Nephron (organoid): Measurements from ENCODE around the gene SET.

Experiments used
- H3K27ac Mint-ChIP-seq, 3 experiments: 2 replicates each; pipeline ENCODE4 v1.8.0; 2020; ENCODE audit warnings: mixed read lengths in 3 of 3, mild to moderate bottlenecking in 2 of 3, moderate library complexity in 1 of 3
- H3K27me3 Mint-ChIP-seq: 2 replicates; pipeline ENCODE4 v1.8.0; 2021; ENCODE audit warnings: low read depth, mild to moderate bottlenecking, moderate library complexity, mixed read lengths
- H3K36me3 Mint-ChIP-seq: 2 replicates; pipeline ENCODE4 v1.8.0; 2020; ENCODE audit warnings: low read depth, mixed read lengths
- H3K4me1 Mint-ChIP-seq: 2 replicates; pipeline ENCODE4 v1.8.0; 2020; ENCODE audit warnings: mixed read lengths
- H3K4me3 Mint-ChIP-seq, 3 experiments: 2 replicates each; pipeline ENCODE4 v1.8.0; 2020; ENCODE audit warnings: mild to moderate bottlenecking in 3 of 3, mixed read lengths in 3 of 3, moderate library complexity in 2 of 3
- H3K9me3 Mint-ChIP-seq: 2 replicates; pipeline ENCODE4 v1.8.0; 2020; ENCODE audit warnings: mixed read lengths
- CTCF ChIP-seq, 3 experiments: fragments of 200-600 bp; sonication (generic); IDR thresholded peaks; one replicate each; pipeline ENCODE4 v1.5.0; 2021; ENCODE audit warnings: antibody characterized with exemption in 3 of 3; ENCODE audit not compliant: unreplicated experiment in 3 of 3

The SET gene

DNA sequence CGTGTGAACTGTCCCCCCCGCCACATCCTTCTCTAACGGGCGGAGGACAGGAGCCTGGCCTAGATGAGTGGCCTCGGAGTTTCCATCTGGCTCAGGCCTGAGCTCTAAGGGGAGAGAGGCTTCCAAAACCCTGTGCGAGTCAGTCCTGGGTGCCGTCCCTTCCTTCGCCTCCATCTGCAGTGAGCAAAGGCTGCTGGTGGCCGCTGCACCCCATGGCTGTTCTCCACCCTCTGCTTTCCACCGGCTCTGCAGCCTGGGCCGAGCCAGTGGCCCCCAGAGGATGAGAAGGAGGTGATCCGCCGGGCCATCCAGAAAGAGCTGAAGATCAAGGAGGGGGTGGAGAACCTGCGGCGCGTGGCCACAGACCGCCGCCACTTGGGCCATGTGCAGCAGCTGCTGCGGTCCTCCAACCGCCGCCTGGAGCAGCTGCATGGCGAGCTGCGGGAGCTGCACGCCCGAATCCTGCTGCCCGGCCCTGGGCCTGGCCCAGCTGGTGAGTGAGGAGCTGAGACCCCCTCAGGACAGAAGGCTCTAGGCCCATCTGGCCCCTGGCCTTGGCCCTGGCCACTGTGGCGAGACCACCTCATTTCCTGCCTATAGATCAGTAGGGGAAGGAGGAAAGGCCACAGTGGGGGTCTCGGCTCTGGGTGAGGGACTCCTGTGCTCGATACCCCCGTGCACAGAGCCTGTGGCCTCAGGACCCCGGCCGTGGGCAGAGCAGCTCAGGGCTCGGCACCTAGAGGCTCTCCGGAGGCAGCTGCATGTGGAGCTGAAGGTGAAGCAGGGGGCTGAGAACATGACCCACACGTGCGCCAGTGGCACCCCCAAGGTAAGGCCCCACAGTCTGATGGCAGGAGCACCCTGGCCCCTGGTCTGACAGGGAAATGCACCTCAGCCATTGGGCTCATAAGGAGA is 16.3 kb downstream of the SET start:
- no peak for TF ChIP-seq CTCF (IDR thresholded peaks at IDR 0.05; ENCODE audit: unreplicated experiment in 3 of 3)
- peaks cover 4% of the 10 kb centered on the region for H3K36me3 Mint-ChIP-seq
- no peaks in the 10 kb centered on the region for H3K27me3 Mint-ChIP-seq
- no peak overlapping the region for H3K27ac Mint-ChIP-seq
- peak overlapping the region in 1 of 3 experiments; percentile 16 for H3K4me3 Mint-ChIP-seq
- H3K4me1 Mint-ChIP-seq, result peaks cover 5% of the 10 kb centered on the region
- H3K9me3 Mint-ChIP-seq, result no peaks in the 10 kb centered on the region

DNA sequence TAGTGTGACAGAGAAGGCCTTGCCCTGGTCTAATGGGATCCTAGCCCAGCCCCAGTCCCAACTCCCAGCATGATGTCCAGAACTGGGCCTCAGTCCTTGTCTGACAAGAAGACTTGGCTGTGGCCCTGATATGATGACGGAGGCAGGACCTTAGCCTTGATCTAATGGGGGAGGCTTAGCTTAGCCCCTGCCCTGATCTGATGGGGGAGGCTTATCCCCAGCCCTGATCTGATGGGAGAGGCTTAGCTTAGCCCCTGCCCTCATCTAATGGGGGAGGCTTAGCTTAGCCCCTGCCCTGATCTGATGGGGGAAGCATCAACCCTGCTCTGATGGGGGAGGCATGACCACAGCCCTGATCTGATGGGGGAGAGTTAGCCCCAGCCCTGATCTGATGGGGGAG is 17.0 kb downstream of the SET start:
- H3K27ac Mint-ChIP-seq, result no peak overlapping the region
- H3K4me1 Mint-ChIP-seq, result peaks cover 5% of the 10 kb centered on the region
- H3K4me3 Mint-ChIP-seq, result no peak overlapping the region
- H3K36me3 Mint-ChIP-seq, result peaks cover 4% of the 10 kb centered on the region
- no peak for TF ChIP-seq CTCF (IDR thresholded peaks at IDR 0.05; ENCODE audit: unreplicated experiment in 3 of 3)
- no peaks in the 10 kb centered on the region for H3K27me3 Mint-ChIP-seq
- H3K9me3 Mint-ChIP-seq, result no peaks in the 10 kb centered on the region

- no peak for TF ChIP-seq CTCF (IDR thresholded peaks at IDR 0.05; ENCODE audit: unreplicated experiment in 3 of 3)
- no peak overlapping the region for H3K27ac Mint-ChIP-seq
- no peak overlapping the region for H3K4me3 Mint-ChIP-seq
- peaks cover 5% of the 10 kb centered on the region for H3K4me1 Mint-ChIP-seq
- H3K36me3 Mint-ChIP-seq, result peaks cover 4% of the 10 kb centered on the region
- no peaks in the 10 kb centered on the region for H3K27me3 Mint-ChIP-seq
- H3K9me3 Mint-ChIP-seq, result no peaks in the 10 kb centered on the region
Observed at GRCh38 chr9:128706671-128707381, 17.8 kb downstream of the SET start.

DNA sequence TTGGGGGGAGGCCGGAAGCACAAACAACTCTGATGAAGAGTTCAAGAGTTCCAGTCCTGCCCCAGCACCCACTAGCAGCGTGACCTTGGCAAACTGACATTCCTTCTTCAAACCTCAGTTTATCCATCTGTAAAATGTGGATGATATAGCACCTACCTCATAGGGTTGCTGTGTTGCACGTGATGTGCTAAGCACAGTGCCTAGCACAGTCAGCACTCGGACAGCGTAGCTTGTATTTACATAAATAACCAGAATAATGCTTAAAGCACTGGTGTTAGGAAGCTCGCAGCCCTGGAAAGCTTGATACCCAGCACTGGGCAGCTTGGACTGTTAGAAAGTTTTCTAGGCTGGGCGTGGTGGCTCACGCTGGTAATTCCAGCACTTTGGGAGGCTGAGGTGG is 18.4 kb downstream of the SET start:
- TF ChIP-seq CTCF (IDR thresholded peaks at IDR 0.05; ENCODE audit: unreplicated experiment in 3 of 3), result no peak
- no peaks in the 10 kb centered on the region for H3K4me1 Mint-ChIP-seq
- peaks cover 7% of the 10 kb centered on the region for H3K36me3 Mint-ChIP-seq
- H3K27ac Mint-ChIP-seq, result no peak overlapping the region
- no peak overlapping the region for H3K4me3 Mint-ChIP-seq
- no peaks in the 10 kb centered on the region for H3K27me3 Mint-ChIP-seq
- no peaks in the 10 kb centered on the region for H3K9me3 Mint-ChIP-seq

GRCh38 chr9:128712451-128713410 is 23.7 kb downstream of the SET start:
- no peak overlapping the region for H3K27ac Mint-ChIP-seq
- H3K36me3 Mint-ChIP-seq, result peaks cover 7% of the 10 kb centered on the region
- H3K27me3 Mint-ChIP-seq, result no peaks in the 10 kb centered on the region
- H3K9me3 Mint-ChIP-seq, result no peaks in the 10 kb centered on the region
- H3K4me1 Mint-ChIP-seq, result no peaks in the 10 kb centered on the region
- no peak overlapping the region for H3K4me3 Mint-ChIP-seq
- no peak for TF ChIP-seq CTCF (IDR thresholded peaks at IDR 0.05; ENCODE audit: unreplicated experiment in 3 of 3)
